GM23338 (cell line): Measurements from ENCODE around the gene KCTD18. TPM values are rescaled to one million over a fixed set of nuclear protein-coding genes. Genes with fewer than 3 reads are reported as not detected.
A peak's percentile ranks its signal among the peaks of the same experiment; 100 is the strongest.

Source experiments
- ATAC-seq: fragments of 200-7000 bp; cut with Tn5 transposase; 3 replicates; pipeline ENCODE4 v1.9.1; 2020
- DNase-seq: peaks from one replicate; pipeline ENCODE4 v3.0.0-alpha.2; 2015; ENCODE audit warnings: low spot score
- H2AFZ ChIP-seq: fragments of 200-600 bp; sonication (generic); 2 replicates; pipeline ENCODE4 v1.8.0; 2016; ENCODE audit warnings: antibody characterized with exemption, mild to moderate bottlenecking, moderate library complexity
- H3F3A ChIP-seq: fragments of 200-600 bp; sonication (generic); replicated peaks from 2 replicates; pipeline ENCODE4 v1.8.0; 2017; ENCODE audit warnings: antibody characterized with exemption, mixed run types, low read depth
- H3K27ac ChIP-seq: fragments of 200-600 bp; sonication (generic); 2 replicates; pipeline ENCODE4 v1.6.1; 2016; ENCODE audit warnings: low read depth
- H3K27me3 ChIP-seq: fragments of 200-600 bp; sonication (generic); 2 replicates; pipeline ENCODE4 v1.8.0; 2016; ENCODE audit warnings: mild to moderate bottlenecking, mixed run types, moderate library complexity; ENCODE audit not compliant: insufficient read depth
- H3K36me3 ChIP-seq: fragments of 200-600 bp; sonication (generic); 2 replicates; pipeline ENCODE4 v1.8.0; 2016; ENCODE audit warnings: mild to moderate bottlenecking; ENCODE audit not compliant: insufficient read depth
- H3K4me1 ChIP-seq: fragments of 200-600 bp; sonication (generic); 2 replicates; pipeline ENCODE4 v1.8.0; 2016; ENCODE audit warnings: mild to moderate bottlenecking, moderate library complexity; ENCODE audit not compliant: insufficient read depth
- H3K4me2 ChIP-seq: fragments of 200-600 bp; sonication (generic); 2 replicates; pipeline ENCODE4 v1.7.1; 2017; ENCODE audit warnings: mixed run types
- H3K4me3 ChIP-seq: fragments of 200-600 bp; sonication (generic); 2 replicates; pipeline ENCODE4 v1.6.1; 2016; ENCODE audit warnings: mixed run types
- H3K79me2 ChIP-seq: fragments of 200-600 bp; sonication (generic); replicated peaks from 2 replicates; pipeline ENCODE4 v1.8.0; 2017; ENCODE audit warnings: mild to moderate bottlenecking; ENCODE audit not compliant: insufficient read depth
- H3K9me2 ChIP-seq: fragments of 200-600 bp; sonication (generic); 2 replicates; pipeline ENCODE4 v1.8.0; 2017; ENCODE audit not compliant: insufficient read depth
- H4K20me1 ChIP-seq: fragments of 200-600 bp; sonication (generic); replicated peaks from 2 replicates; pipeline ENCODE4 v1.8.0; 2017; ENCODE audit warnings: mild to moderate bottlenecking; ENCODE audit not compliant: insufficient read depth
- H3K27ac Mint-ChIP-seq: 2 replicates; pipeline ENCODE4 v1.8.0; 2020; ENCODE audit warnings: inconsistent platforms, mild to moderate bottlenecking, moderate library complexity, mixed read lengths
- H3K27me3 Mint-ChIP-seq: 3 replicates; pipeline ENCODE4 v1.8.0; 2022; ENCODE audit warnings: low read depth, mild to moderate bottlenecking, moderate library complexity, mixed read lengths, inconsistent platforms; ENCODE audit not compliant: insufficient read depth, poor library complexity
- H3K36me3 Mint-ChIP-seq: 3 replicates; pipeline ENCODE4 v1.8.0; 2021; ENCODE audit warnings: low read depth, mild to moderate bottlenecking, inconsistent platforms, moderate library complexity, mixed read lengths
- H3K4me1 Mint-ChIP-seq: 3 replicates; pipeline ENCODE4 v1.8.0; 2020; ENCODE audit warnings: mild to moderate bottlenecking, inconsistent platforms, mixed read lengths
- H3K4me3 Mint-ChIP-seq: 3 replicates; pipeline ENCODE4 v1.8.0; 2021; ENCODE audit warnings: moderate library complexity, mild to moderate bottlenecking, inconsistent platforms, mixed read lengths
- H3K9me3 Mint-ChIP-seq: 3 replicates; pipeline ENCODE4 v1.8.0; 2020; ENCODE audit warnings: moderate library complexity, mild to moderate bottlenecking, inconsistent platforms, mixed read lengths
- CREB1 ChIP-seq: fragments of 250-450 bp; sonication (Bioruptor Pico); IDR thresholded peaks from 2 replicates; pipeline ENCODE4 v1.5.0; 2020; ENCODE audit warnings: low read depth, mild to moderate bottlenecking, moderate library complexity
- CTCF ChIP-seq, 2 experiments: fragments of 200-600 bp in 1 of 2; sonication (generic) in 1 of 2; conservative IDR thresholded peaks; 2 replicates each; pipeline versions ENCODE4 v1.5.1 to v1.6.1; 2016 to 2017; ENCODE audit warnings: antibody characterized with exemption in 2 of 2, low read depth in 2 of 2, mild to moderate bottlenecking in 2 of 2, moderate library complexity in 1 of 2
- ETS1 ChIP-seq: IDR thresholded peaks from 2 replicates; pipeline ENCODE4 v1.6.1; 2016; ENCODE audit warnings: antibody characterized with exemption
- EZH2 ChIP-seq: fragments of 200-600 bp; sonication (generic); IDR thresholded peaks from one replicate; pipeline ENCODE4 v1.8.0; 2017; ENCODE audit warnings: antibody characterized with exemption, mild to moderate bottlenecking, low read depth; ENCODE audit not compliant: unreplicated experiment
- EZH2phosphoT487 ChIP-seq: fragments of 200-600 bp; sonication (generic); IDR thresholded peaks from one replicate; pipeline ENCODE4 v1.8.1; 2018; ENCODE audit warnings: antibody characterized with exemption; ENCODE audit not compliant: unreplicated experiment
- JUNB ChIP-seq: IDR thresholded peaks from one replicate; pipeline ENCODE4 v1.6.1; 2016; ENCODE audit warnings: antibody characterized with exemption; ENCODE audit not compliant: unreplicated experiment
- NANOG ChIP-seq: IDR thresholded peaks from 2 replicates; pipeline ENCODE4 v1.6.1; 2016; ENCODE audit warnings: antibody characterized with exemption, borderline replicate concordance
- POLR2AphosphoS5 ChIP-seq: IDR thresholded peaks from 2 replicates; pipeline ENCODE4 v1.6.1; 2016; ENCODE audit warnings: antibody characterized with exemption, low read depth
- STAT1 ChIP-seq: IDR thresholded peaks from one replicate; pipeline ENCODE4 v1.6.1; 2016; ENCODE audit warnings: antibody characterized with exemption; ENCODE audit not compliant: unreplicated experiment
- ZNF114 ChIP-seq: fragments of 250-450 bp; sonication (Bioruptor Pico); IDR thresholded peaks from 2 replicates; pipeline ENCODE4 v1.5.0; 2020; ENCODE audit warnings: mild to moderate bottlenecking, moderate library complexity
- ZNF331 ChIP-seq: fragments of 250-450 bp; sonication (Bioruptor Pico); IDR thresholded peaks from 2 replicates; pipeline ENCODE4 v1.5.0; 2020; ENCODE audit warnings: low read depth, mild to moderate bottlenecking, moderate library complexity
- polyA plus RNA-seq: library from polyadenylated mRNA; unstranded; fragments of >200 nt; fragmentation: Nextera tagmentation; extraction: Ambion mirVana; gene quantifications from 2 replicates; pipeline ENCODE4 v1.2.1, GENCODE V29; 2016
- total RNA-seq: library from RNA; depleted of rRNA; stranded (reverse); fragments of >200 nt; shearing (Covaris generic); gene quantifications from 2 replicates; pipeline ENCODE4 v1.2.3, GENCODE V29; 2014

Gene KCTD18
- total and polyA plus RNA-seq, 2 experiments from 2014 or later: 3.3 to 4.7 TPM

GRCh38 chr2:200528228-200528627, 18.4 kb upstream of the KCTD18 start (continued):
- no peak for TF ChIP-seq EZH2
- TF ChIP-seq STAT1: no peak
- TF ChIP-seq ETS1: no peak

GRCh38 chr2:200525882-200526651, 16.2 kb upstream of the KCTD18 start, which contains the start of gene SGO2:
SGO2 (plus strand) TSS chr2:200526207; CDS start chr2:200532976, 6,769 bp downstream.
- H3K4me1 ChIP-seq: peaks cover 12% of the 10 kb centered on the region
- H3K27ac Mint-ChIP-seq: peak within 1 kb of the TSS; percentile 18; the same call in 1 of the 2 replicates
- no peaks in the 10 kb centered on the region for H3K9me2 ChIP-seq
- peaks cover 7% of the 10 kb centered on the region; the same call in 1 of the 3 replicates for H3K4me1 Mint-ChIP-seq
- no peaks in the 10 kb centered on the region for H3K27me3 Mint-ChIP-seq
- ATAC-seq (peak; percentile 99), DNase-seq (peak; percentile 99)
- peak within 1 kb of the TSS; percentile 94 for H3K4me3 ChIP-seq
- H3K36me3 Mint-ChIP-seq: no peaks in the 10 kb centered on the region
- no peaks in the 10 kb centered on the region for H3K27me3 ChIP-seq
- peak within 1 kb of the TSS; percentile 90 for H3K4me3 Mint-ChIP-seq
- H3K36me3 ChIP-seq: no peaks in the 10 kb centered on the region
- H3K79me2 ChIP-seq: peaks cover 45% of the 10 kb centered on the region
- TF ChIP-seq EZH2phosphoT487: no peak
- TF ChIP-seq CTCF (conservative IDR thresholded peaks at IDR 0.05; ENCODE audit: low read depth in 2 of 2): no peak; a peak in 1 of 4 replicates
- TF ChIP-seq STAT1: no peak
- no peak for TF ChIP-seq ZNF331 (CRISPR knock-in tag)
- peak; percentile 92 for TF ChIP-seq POLR2AphosphoS5
- peak; percentile 13 for TF ChIP-seq CREB1 (CRISPR knock-in tag)
- peak within 1 kb of the TSS; percentile 70; the same call in 1 of the 2 replicates for H3K27ac ChIP-seq
- peaks cover 11% of the 10 kb centered on the region for H4K20me1 ChIP-seq
- 0 out of 2 replicates have a peak, but pooled peaks cover 2% of the 10 kb centered on the region for H3F3A ChIP-seq
- no peaks in the 10 kb centered on the region for H3K9me3 Mint-ChIP-seq
- H3K4me2 ChIP-seq: peak within 1 kb of the TSS; percentile 91
- peak within 1 kb of the TSS; percentile 91 for H2AFZ ChIP-seq

- peaks cover 7% of the 10 kb centered on the region; the same call in 1 of the 3 replicates for H3K4me1 Mint-ChIP-seq
- Histone ChIP-seq H3K79me2 (peaks cover 42% of the 10 kb centered on the region), H4K20me1 (peaks cover 9% of the 10 kb centered on the region; the same call in 1 of the 2 replicates), H3F3A (0 out of 2 replicates have a peak, but pooled peaks cover 2% of the 10 kb centered on the region), H3K27me3 (no peaks in the 10 kb centered on the region), H2AFZ (peak overlapping the region; percentile 91), H3K9me2 (no peaks in the 10 kb centered on the region), H3K36me3 (no peaks in the 10 kb centered on the region), H3K4me1 (peaks cover 12% of the 10 kb centered on the region), H3K4me3 (peak overlapping the region; percentile 94), H3K27ac (no peak overlapping the region), H3K4me2 (peak overlapping the region; percentile 91)
- H3K27me3 Mint-ChIP-seq: no peaks in the 10 kb centered on the region
- no peaks in the 10 kb centered on the region for H3K36me3 Mint-ChIP-seq
- H3K9me3 Mint-ChIP-seq: no peaks in the 10 kb centered on the region
- ATAC-seq (no peak), DNase-seq (no peak)
- no peak overlapping the region for H3K27ac Mint-ChIP-seq
- peak overlapping the region; percentile 90 for H3K4me3 Mint-ChIP-seq
- TF ChIP-seq ZNF331 (CRISPR knock-in tag) (no peak), ZNF114 (CRISPR knock-in tag) (no peak), NANOG (no peak), EZH2phosphoT487 (no peak), JUNB (no peak), STAT1 (no peak), CREB1 (CRISPR knock-in tag) (no peak), EZH2 (no peak), ETS1 (no peak)
Measured at GRCh38 chr2:200525551-200525881, 15.6 kb upstream of the KCTD18 start.
